K562 (cell line): ENCODE measurements around the gene TAF4. TPM values are rescaled to one million over a fixed set of nuclear protein-coding genes. Genes with fewer than 3 reads are reported as not detected.

Source experiments
- BDP1 ChIP-seq: IDR thresholded peaks from 3 replicates; pipeline ENCODE4 v1.6.1; 2011; ENCODE audit not compliant: insufficient read length, insufficient read depth
- EGR1 ChIP-seq: fragments of 450-650 bp; conservative IDR thresholded peaks from 2 replicates; pipeline ENCODE4 v1.6.1; 2017; ENCODE audit warnings: mild to moderate bottlenecking
- GTF2A2 ChIP-seq: IDR thresholded peaks from 2 replicates; pipeline ENCODE4 v1.6.1; 2016; ENCODE audit warnings: mild to moderate bottlenecking, missing genetic modification characterization, missing compliant biosample characterization
- NONO ChIP-seq, 2 experiments: fragments of 200-400 bp in 1 of 2; fragments of 450-650 bp in 1 of 2; formaldehyde crosslinking in 1 of 2; IDR thresholded peaks; 2 replicates each; pipeline ENCODE4 v1.6.1; 2017; ENCODE audit warnings: low read depth in 2 of 2, mild to moderate bottlenecking in 2 of 2, moderate library complexity in 2 of 2, low read length in 1 of 2
- POLR2A ChIP-seq: fragments of 450-650 bp; conservative IDR thresholded peaks from 2 replicates; pipeline ENCODE4 v1.6.1; 2016
- RBFOX2 ChIP-seq: fragments of 200-400 bp; formaldehyde crosslinking; IDR thresholded peaks from 2 replicates; pipeline ENCODE4 v1.6.1; 2017; ENCODE audit warnings: low read depth, mild to moderate bottlenecking, low read length, moderate library complexity
- RBM15 ChIP-seq: fragments of 200-400 bp; formaldehyde crosslinking; IDR thresholded peaks from 2 replicates; pipeline ENCODE4 v1.6.1; 2018; ENCODE audit warnings: mild to moderate bottlenecking, low read length, moderate library complexity; ENCODE audit not compliant: insufficient read depth
- TAF1 ChIP-seq: IDR thresholded peaks from 2 replicates; pipeline ENCODE4 v1.6.1; 2011; ENCODE audit warnings: mild to moderate bottlenecking, low read length, moderate library complexity; ENCODE audit not compliant: insufficient read depth, control insufficient read depth, severe bottlenecking; ENCODE audit errors: extremely low read depth
- ZFX ChIP-seq: sonication (generic); formaldehyde crosslinking; IDR thresholded peaks from 2 replicates; pipeline ENCODE4 v1.8.0; 2022; ENCODE audit warnings: mild to moderate bottlenecking, missing genetic modification reagents, moderate library complexity
- ZNF217 ChIP-seq: sonication (generic); formaldehyde crosslinking; IDR thresholded peaks from 2 replicates; pipeline ENCODE4 v1.8.0; 2022; ENCODE audit warnings: mild to moderate bottlenecking, missing genetic modification reagents
- ZNF644 ChIP-seq: fragments of 200-800 bp; sonication (Bioruptor generic); IDR thresholded peaks from 2 replicates; pipeline ENCODE4 v1.6.1; 2016; ENCODE audit warnings: low read depth, missing genetic modification characterization, missing compliant biosample characterization
- polyA plus RNA-seq, 8 experiments: library from polyadenylated mRNA; depleted of rRNA in 4 of 8; stranded (reverse) in 5 of 8; unstranded in 3 of 8; fragments of >200 nt; fragmentation: Nextera tagmentation in 2 of 8; fragmentation: Illumina TruSeq in 1 of 8; extraction: Ambion mirVana in 2 of 8; extraction: Trizol in 1 of 8; gene quantifications; 2 replicates each; pipeline versions ENCODE4 v1.2.1 to v1.2.3, GENCODE V29; 2011 to 2014; ENCODE audit warnings: inconsistent platforms in 1 of 8, missing spikeins in 1 of 8
- total RNA-seq, 7 experiments: library from RNA; depleted of rRNA in 6 of 7; stranded (reverse); fragments of >200 nt in 6 of 7; fragmentation: Illumina TruSeq in 2 of 7; extraction: Trizol in 2 of 7; gene quantifications; 2 replicates each; pipeline versions ENCODE4 v1.2.1 to v1.2.3, GENCODE V29; 2011 to 2021; ENCODE audit warnings: low replicate concordance in 1 of 7
- TF ChIP-seq, protein P1 (sequence below): fragments of 250-450 bp; sonication (Bioruptor Pico); IDR thresholded peaks from 2 replicates; pipeline ENCODE4 v1.5.1; 2021; ENCODE audit warnings: mild to moderate bottlenecking
- TF ChIP-seq, protein P2 (sequence below): sonication (generic); formaldehyde crosslinking; IDR thresholded peaks from 2 replicates; pipeline ENCODE4 v1.8.1; 2023; ENCODE audit warnings: mild to moderate bottlenecking, missing genetic modification reagents
- TF ChIP-seq, protein P3 (sequence below): fragments of 200-400 bp; formaldehyde crosslinking; IDR thresholded peaks from 2 replicates; pipeline ENCODE4 v1.6.1; 2017; ENCODE audit warnings: mild to moderate bottlenecking, low read depth, low read length, moderate library complexity
- TF ChIP-seq, protein P4 (sequence below): fragments of 250-450 bp; sonication (Bioruptor Pico); IDR thresholded peaks from 2 replicates; pipeline ENCODE4 v1.5.0; 2021
- TF ChIP-seq, protein P5 (sequence below), 2 experiments: fragments of 450-650 bp; IDR thresholded peaks; 2 replicates each; pipeline ENCODE4 v1.6.1; 2018; ENCODE audit warnings: mild to moderate bottlenecking in 2 of 2, low read depth in 1 of 2; ENCODE audit not compliant: partially characterized antibody in 2 of 2

TAF4 gene
- total and polyA plus RNA-seq, 9 of the 15 experiments (the other 6 are each of a cell fraction or from before 2014, with no cell fraction given), result 0.44 to 28.3 (median 5.6) TPM

DNA sequence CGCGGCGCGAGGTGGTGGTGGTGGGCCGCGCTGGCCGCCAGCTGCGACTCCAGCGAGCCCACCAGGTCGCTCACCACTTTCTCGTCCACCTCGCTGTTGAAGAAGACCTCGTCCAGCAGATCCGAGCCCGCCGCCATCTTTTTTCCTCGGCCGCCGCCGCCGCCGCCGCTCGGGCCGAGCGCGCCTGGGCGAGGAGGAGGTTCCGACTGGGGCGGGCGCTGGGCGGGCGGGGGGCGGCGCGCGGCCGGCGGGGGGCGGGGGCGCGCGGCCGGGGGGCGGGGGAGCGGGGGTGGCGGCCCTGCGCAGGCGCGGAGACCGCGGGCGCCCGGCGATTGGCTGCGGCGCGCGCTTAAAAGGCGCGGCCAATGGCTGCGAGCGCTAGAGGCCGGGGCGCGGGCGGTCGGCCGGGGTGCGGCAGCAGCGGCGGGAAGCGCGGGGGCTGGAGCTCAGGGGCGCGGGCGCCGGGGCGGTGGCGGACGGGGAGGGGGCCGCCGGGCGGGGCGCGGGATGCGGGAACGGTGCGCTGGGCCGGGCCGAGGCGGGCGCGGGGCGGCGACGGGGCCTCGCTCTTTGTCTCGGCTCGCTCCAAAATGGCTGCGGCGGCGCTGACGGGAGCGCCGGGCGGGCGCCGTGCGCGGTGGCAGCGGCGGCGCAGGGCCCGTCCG lies at the start of gene TAF4 (continued):
- TF ChIP-seq, protein P1, sequence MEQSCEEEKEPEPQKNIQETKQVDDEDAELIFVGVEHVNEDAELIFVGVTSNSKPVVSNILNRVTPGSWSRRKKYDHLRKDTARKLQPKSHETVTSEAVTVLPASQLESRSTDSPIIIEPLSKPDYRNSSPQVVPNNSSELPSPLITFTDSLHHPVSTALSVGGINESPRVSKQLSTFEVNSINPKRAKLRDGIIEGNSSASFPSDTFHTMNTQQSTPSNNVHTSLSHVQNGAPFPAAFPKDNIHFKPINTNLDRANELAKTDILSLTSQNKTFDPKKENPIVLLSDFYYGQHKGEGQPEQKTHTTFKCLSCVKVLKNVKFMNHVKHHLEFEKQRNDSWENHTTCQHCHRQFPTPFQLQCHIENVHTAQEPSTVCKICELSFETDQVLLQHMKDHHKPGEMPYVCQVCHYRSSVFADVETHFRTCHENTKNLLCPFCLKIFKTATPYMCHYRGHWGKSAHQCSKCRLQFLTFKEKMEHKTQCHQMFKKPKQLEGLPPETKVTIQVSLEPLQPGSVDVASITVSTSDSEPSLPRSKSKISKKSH (CRISPR knock-in tag), result no peak
- TF ChIP-seq RBM15 (no peak), BDP1 (no peak), ZNF644 (tag) (0 out of 2 replicates have a peak, but pooled peaks have one; percentile 29), ZNF217 (CRISPR knock-in tag) (no peak), RBFOX2 (peak; percentile 87), GTF2A2 (tag) (peak; percentile 94), POLR2A (peak; percentile 54; the same call in 1 of the 2 replicates), ZFX (CRISPR knock-in tag) (peak; percentile 18), NONO (IDR thresholded peaks at IDR 0.05; ENCODE audit: low read depth in 2 of 2, low read length in 1 of 2) (0 out of 4 replicates have a peak, but pooled peaks of 1 of the 2 experiments have one; percentile 35), TAF1 (peak; percentile 94), EGR1 (no peak)
- TF ChIP-seq, protein P2, sequence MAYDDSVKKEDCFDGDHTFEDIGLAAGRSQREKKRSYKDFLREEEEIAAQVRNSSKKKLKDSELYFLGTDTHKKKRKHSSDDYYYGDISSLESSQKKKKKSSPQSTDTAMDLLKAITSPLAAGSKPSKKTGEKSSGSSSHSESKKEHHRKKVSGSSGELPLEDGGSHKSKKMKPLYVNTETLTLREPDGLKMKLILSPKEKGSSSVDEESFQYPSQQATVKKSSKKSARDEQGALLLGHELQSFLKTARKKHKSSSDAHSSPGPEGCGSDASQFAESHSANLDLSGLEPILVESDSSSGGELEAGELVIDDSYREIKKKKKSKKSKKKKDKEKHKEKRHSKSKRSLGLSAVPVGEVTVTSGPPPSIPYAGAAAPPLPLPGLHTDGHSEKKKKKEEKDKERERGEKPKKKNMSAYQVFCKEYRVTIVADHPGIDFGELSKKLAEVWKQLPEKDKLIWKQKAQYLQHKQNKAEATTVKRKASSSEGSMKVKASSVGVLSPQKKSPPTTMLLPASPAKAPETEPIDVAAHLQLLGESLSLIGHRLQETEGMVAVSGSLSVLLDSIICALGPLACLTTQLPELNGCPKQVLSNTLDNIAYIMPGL (CRISPR knock-in tag), result no peak
- TF ChIP-seq, protein P3, sequence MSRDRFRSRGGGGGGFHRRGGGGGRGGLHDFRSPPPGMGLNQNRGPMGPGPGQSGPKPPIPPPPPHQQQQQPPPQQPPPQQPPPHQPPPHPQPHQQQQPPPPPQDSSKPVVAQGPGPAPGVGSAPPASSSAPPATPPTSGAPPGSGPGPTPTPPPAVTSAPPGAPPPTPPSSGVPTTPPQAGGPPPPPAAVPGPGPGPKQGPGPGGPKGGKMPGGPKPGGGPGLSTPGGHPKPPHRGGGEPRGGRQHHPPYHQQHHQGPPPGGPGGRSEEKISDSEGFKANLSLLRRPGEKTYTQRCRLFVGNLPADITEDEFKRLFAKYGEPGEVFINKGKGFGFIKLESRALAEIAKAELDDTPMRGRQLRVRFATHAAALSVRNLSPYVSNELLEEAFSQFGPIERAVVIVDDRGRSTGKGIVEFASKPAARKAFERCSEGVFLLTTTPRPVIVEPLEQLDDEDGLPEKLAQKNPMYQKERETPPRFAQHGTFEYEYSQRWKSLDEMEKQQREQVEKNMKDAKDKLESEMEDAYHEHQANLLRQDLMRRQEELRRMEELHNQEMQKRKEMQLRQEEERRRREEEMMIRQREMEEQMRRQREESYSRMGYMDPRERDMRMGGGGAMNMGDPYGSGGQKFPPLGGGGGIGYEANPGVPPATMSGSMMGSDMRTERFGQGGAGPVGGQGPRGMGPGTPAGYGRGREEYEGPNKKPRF, result no peak
- TF ChIP-seq, protein P4, sequence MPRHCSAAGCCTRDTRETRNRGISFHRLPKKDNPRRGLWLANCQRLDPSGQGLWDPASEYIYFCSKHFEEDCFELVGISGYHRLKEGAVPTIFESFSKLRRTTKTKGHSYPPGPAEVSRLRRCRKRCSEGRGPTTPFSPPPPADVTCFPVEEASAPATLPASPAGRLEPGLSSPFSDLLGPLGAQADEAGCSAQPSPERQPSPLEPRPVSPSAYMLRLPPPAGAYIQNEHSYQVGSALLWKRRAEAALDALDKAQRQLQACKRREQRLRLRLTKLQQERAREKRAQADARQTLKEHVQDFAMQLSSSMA (CRISPR knock-in tag), result no peak
- TF ChIP-seq, protein P5, sequence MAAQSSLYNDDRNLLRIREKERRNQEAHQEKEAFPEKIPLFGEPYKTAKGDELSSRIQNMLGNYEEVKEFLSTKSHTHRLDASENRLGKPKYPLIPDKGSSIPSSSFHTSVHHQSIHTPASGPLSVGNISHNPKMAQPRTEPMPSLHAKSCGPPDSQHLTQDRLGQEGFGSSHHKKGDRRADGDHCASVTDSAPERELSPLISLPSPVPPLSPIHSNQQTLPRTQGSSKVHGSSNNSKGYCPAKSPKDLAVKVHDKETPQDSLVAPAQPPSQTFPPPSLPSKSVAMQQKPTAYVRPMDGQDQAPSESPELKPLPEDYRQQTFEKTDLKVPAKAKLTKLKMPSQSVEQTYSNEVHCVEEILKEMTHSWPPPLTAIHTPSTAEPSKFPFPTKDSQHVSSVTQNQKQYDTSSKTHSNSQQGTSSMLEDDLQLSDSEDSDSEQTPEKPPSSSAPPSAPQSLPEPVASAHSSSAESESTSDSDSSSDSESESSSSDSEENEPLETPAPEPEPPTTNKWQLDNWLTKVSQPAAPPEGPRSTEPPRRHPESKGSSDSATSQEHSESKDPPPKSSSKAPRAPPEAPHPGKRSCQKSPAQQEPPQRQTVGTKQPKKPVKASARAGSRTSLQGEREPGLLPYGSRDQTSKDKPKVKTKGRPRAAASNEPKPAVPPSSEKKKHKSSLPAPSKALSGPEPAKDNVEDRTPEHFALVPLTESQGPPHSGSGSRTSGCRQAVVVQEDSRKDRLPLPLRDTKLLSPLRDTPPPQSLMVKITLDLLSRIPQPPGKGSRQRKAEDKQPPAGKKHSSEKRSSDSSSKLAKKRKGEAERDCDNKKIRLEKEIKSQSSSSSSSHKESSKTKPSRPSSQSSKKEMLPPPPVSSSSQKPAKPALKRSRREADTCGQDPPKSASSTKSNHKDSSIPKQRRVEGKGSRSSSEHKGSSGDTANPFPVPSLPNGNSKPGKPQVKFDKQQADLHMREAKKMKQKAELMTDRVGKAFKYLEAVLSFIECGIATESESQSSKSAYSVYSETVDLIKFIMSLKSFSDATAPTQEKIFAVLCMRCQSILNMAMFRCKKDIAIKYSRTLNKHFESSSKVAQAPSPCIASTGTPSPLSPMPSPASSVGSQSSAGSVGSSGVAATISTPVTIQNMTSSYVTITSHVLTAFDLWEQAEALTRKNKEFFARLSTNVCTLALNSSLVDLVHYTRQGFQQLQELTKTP (IDR thresholded peaks at IDR 0.05; ENCODE audit: low read depth in 1 of 2, partially characterized antibody in 2 of 2), result no peak
